Measurements from ENCODE around the gene PSMA6.
"Not testable (repeated sequence)": the region's sequence is repeated elsewhere in the genome, so short reads cannot be mapped to it uniquely, and the experiment has no call there.

PSMA6 gene

DNA sequence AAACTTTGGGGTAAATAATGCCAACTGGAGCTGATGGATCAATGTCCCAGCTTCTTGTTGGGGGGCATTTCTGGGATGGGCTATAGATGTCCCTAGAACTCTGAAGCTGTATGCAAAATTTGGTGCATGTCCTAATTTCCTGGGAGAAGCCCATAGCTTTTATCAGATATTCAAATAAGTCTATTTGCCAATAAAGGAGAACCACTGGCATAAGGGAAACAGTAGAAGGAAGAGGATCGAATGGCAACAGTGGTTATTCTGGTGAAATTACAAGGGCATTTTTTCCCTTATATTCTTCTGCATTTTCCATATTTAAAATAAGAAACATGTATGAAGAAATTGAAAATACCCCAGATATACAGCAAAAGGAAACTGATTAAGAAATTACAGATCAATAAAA, 34.2 kb downstream of the PSMA6 start:
- no peak for DNase-seq (ENCODE audit: low spot score)

- no peak for DNase-seq (ENCODE audit: low spot score)
Observed at GRCh38 chr14:35331605-35332516, 39.7 kb downstream of the PSMA6 start.

DNA sequence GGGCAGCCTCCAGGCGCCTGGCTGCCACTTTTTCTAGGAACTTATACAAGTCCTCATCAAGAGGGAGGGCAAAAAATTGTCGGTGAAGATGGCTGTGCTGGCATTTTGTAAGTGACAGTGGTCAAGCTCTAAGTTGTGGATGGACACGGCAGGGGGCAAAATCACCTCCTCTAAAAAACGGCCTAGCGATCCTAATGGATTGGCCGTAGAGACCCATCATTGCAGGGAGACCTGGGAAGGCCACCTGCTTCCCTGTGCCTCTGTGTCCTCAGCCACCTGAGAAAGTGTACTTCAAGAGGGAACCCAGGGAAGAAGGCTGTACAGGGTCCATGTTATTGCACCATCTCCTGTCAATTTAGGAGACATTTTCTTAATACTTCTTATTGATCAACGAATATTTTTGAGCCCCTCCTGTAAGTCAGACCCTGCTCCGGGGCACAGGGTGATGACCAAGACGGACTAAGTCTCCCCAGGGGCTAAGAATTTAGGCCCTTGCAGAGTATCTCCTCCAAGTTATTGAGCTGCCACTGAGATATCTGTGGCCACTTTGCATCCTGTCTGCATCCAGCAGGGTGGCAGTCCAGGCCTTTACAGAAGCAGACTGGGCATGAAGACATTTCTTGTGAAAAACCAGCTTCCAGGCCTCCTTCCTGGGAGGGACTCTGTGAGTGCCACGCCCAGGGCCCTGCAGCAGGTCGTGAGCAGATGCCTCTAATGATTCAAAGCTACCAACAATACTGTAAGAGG, 40.5 kb downstream of the PSMA6 start:
- DNase-seq (ENCODE audit: low spot score) = peak; percentile 49

- DNase-seq (ENCODE audit: low spot score) = no peak
Observed at GRCh38 chr14:35333264-35333730, 41.1 kb downstream of the PSMA6 start.

- DNase-seq (ENCODE audit: low spot score) = no peak
Observed at GRCh38 chr14:35333797-35334743, 41.9 kb downstream of the PSMA6 start.

DNA sequence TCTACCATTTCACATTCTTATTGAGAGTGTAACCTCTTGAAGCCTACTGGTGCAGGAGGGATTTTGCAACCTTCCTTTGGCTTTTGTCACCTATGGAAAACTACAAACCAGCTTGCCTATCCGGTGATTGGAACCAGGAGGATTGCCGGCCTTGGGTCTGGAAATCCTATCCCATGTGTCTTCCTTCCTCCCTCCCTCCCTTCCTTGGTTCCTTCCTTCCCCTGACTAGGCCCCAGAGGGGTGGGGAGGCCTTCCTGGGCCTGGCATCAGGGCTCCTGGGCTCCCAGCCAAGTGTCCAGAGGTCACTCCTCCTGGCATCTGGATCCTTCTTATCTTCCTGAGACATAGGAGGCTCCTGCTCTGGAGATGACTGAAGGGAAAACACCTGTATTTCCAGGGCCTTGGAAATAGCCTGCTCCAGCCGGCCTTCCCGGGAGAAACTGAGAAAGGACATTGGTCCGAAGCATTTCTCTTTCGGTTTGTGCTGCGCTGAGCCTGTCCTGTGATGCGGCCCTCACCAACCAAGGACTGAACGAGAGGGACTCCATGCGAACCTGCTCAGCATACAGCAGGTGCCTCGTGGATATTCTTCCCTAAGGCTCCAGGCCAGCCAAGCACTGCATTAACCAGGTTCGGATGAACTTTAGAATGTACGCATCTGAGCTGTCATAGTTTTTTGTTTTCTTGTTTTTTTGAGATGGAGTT, 43.4 kb downstream of the PSMA6 start:
- no peak for DNase-seq (ENCODE audit: low spot score)

GRCh38 chr14:35336171-35336493, 44.0 kb downstream of the PSMA6 start:
- not testable (repeated sequence) for DNase-seq (ENCODE audit: low spot score)

GRCh38 chr14:35336494-35337268, 44.5 kb downstream of the PSMA6 start:
- no peak for DNase-seq (ENCODE audit: low spot score)

GRCh38 chr14:35337269-35338255, 45.4 kb downstream of the PSMA6 start:
- no peak for DNase-seq (ENCODE audit: low spot score)

GRCh38 chr14:35338731-35339405, 46.7 kb downstream of the PSMA6 start:
- DNase-seq (ENCODE audit: low spot score) = no peak

DNA sequence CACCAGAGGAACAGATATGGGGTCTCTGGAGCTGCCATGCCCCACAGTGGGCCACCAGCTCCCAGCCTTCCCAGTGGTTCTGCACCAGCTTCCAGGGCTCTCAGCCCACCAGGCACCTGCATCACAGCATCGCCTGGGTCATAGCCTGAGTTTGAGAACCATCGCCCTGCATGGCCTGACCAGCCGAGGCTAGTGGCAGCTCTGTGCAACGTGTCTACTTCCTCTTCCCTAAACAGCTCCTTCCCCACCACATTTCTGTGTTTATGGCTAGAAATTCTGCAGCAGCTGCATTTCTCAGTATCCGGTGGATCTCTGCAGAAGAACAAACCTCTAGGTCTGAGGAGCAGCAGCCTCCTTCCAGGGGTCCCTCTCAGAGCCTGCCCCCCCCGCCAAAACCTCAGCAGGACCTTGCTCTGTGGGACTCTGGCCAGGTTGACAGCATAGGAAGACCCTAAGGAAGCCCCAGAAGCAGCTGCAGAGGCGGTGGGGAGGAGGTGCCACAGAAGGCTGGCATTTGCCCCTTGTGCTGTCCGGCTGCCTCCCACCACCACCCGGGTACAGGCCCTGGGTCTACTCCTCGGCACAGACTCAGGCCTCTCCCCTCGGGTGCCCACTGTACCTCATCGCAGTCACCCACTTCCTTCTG, 47.7 kb downstream of the PSMA6 start:
- no peak for DNase-seq (ENCODE audit: low spot score)

DNA sequence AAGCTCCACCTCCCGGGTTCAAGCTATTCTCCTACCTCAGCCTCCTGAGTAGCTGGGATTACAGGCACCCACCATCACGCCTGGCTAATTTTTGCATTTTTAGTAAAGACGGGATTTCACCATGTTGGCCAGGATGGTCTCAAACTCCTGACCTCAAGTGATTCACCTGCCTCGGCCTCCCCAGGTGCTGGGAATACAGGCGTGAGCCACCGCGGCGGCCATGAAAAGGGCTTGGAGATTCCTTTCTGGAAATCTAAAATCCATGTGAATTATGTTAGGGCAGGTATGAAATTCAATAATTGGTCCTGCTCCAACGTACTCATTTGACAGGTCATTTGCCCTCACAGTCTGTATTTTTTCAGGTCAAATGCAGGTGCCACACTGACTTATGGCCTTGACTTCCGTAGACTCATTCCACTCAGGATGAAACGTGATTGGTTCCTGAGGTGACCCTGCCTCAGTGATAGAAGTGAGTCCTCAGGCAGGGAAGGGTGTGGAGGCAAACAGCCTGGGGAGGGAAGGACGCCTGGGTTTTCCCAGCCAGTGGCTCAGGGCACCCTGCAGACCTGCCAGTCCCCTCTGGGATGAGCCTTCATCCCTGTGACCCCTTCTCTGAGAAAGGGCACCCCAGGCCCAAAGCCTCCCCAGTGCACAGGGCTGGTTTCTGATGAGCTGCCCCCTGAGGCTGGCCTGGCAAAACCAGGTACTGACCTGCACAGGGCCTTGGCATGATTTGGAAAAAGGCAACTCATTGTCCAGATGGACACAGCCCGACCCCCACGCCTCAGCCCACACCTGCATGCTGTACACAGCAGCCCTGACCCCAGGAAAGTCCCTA, 48.7 kb downstream of the PSMA6 start:
- DNase-seq (ENCODE audit: low spot score) = no peak

- DNase-seq (ENCODE audit: low spot score) = no peak
Observed at GRCh38 chr14:35341454-35341750, 49.2 kb downstream of the PSMA6 start.

DNA sequence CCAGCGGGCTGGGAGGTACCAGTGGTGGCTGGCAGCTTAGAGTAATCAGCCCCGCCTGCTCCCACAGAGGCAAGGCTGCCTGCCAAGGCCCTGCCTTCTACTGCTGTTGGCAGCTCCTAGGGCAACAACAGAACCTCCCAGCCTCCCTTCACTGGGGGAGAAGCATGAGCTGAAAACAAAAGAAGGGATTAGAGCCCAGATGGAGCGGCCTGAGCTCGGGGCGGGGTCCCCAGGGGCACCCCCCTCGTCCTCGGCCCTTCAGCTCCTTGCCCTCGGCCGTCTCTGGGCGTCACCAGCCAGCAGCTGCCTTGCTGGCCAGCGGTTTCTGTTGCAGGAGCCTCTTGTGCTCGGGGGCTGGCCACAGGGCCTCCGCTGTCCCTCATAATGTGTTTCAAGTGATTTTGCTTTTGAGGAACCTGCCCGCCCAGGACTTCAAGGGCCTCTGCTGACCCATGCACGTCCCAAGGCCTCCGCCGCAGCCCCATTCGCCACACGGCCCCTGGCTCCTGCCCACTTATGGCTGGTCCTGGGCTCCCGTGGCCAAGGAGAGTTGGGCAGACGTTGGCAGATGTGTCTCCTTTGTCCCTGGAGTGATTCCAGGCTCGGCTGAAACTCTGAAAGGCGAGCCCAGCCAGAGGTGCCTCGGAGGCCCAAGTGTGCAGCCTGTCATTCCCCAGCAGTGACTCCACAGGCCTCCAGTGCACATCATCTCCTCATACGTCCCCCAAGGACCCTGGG, 49.7 kb downstream of the PSMA6 start:
- DNase-seq (ENCODE audit: low spot score) = peak; percentile 92

DNA sequence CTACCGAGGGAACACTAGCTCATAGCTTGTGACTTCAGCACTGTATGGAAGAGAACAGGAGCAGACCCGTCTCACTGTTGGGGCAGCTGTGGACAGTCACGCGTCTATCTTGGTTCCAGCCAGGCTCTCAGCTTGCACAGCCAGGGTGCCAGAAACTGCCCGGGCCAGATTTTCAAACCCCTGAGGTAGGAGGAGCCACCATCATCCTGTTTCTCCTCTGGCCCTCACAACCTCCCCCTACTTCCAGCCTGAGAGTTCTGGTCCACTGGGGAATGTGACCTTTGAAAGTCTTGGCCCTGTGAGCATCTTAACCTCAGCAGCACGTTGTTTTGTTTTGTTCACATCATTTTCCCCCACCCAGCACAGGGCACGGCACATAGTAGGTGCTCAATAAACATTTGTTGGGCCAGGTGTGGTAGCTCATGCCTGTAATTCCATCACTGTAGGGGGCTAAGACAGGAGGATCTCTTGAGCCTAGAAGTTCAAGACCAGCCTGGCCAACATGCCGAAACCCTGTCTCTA, 50.4 kb downstream of the PSMA6 start:
- no peak for DNase-seq (ENCODE audit: low spot score)

GRCh38 chr14:35343702-35344101, 51.5 kb downstream of the PSMA6 start:
- no peak for DNase-seq (ENCODE audit: low spot score)

Data from GM03348 (cell line).